HepG2 (cell line): ENCODE measurements around the gene SLC19A1.

Experiments
- CREB1 ChIP-seq, 2 experiments: fragments of 450-650 bp in 1 of 2; IDR thresholded peaks; 2 replicates each; pipeline ENCODE4 v1.6.1; 2016 to 2017; ENCODE audit warnings: control low read depth in 1 of 2, mild to moderate bottlenecking in 1 of 2, missing compliant biosample characterization in 1 of 2, missing genetic modification characterization in 1 of 2
- CREM ChIP-seq, 2 experiments: sonication (generic) in 1 of 2; formaldehyde crosslinking in 1 of 2; IDR thresholded peaks; 2 replicates each; pipeline versions ENCODE4 v1.4.0 to v1.6.1; 2016 to 2020; ENCODE audit warnings: antibody characterized with exemption in 1 of 2, mild to moderate bottlenecking in 1 of 2, missing genetic modification reagents in 1 of 2
- GABPA ChIP-seq, 2 experiments: IDR thresholded peaks; 2 replicates each; pipeline ENCODE4 v1.6.1; 2011 to 2016; ENCODE audit warnings: low read depth in 2 of 2, low read length in 1 of 2, missing biosample characterization in 1 of 2, missing genetic modification characterization in 1 of 2
- IRF1 ChIP-seq: sonication (generic); formaldehyde crosslinking; IDR thresholded peaks from 2 replicates; pipeline ENCODE4 v1.4.0; 2020; ENCODE audit warnings: low read depth, mild to moderate bottlenecking, missing genetic modification reagents
- MAZ ChIP-seq, 2 experiments: sonication (generic) in 1 of 2; formaldehyde crosslinking in 1 of 2; IDR thresholded peaks; 2 replicates each; pipeline versions ENCODE4 v1.5.0 to v1.6.1; 2012 to 2020; ENCODE audit warnings: low read depth in 2 of 2, mild to moderate bottlenecking in 2 of 2, borderline replicate concordance in 1 of 2, improper control_type of control experiment in 1 of 2, low read length in 1 of 2, missing genetic modification reagents in 1 of 2, moderate library complexity in 1 of 2
- MNT ChIP-seq: fragments of 450-650 bp; IDR thresholded peaks from 2 replicates; pipeline ENCODE4 v1.6.1; 2016
- POGK ChIP-seq: sonication (generic); formaldehyde crosslinking; conservative IDR thresholded peaks from 2 replicates; pipeline ENCODE4 v1.8.0; 2022; ENCODE audit warnings: mild to moderate bottlenecking, moderate library complexity, missing genetic modification reagents
- REST ChIP-seq, 2 experiments: IDR thresholded peaks; 2 replicates each; pipeline ENCODE4 v1.6.1; 2011 to 2012; ENCODE audit warnings: low read length in 2 of 2, borderline replicate concordance in 1 of 2, low read depth in 1 of 2, mild to moderate bottlenecking in 1 of 2, moderate library complexity in 1 of 2
- ZSCAN25 ChIP-seq: sonication (generic); formaldehyde crosslinking; IDR thresholded peaks from 2 replicates; pipeline ENCODE4 v1.8.0; 2022; ENCODE audit warnings: mild to moderate bottlenecking, missing genetic modification reagents

- TF ChIP-seq CREM (IDR thresholded peaks at IDR 0.05) (no peak), CREM (CRISPR knock-in tag; IDR thresholded peaks at IDR 0.05) (no peak), REST (IDR thresholded peaks at IDR 0.05; ENCODE audit: borderline replicate concordance in 1 of 2, low read depth in 1 of 2, low read length in 2 of 2) (no peak), GABPA (IDR thresholded peaks at IDR 0.05; ENCODE audit: low read depth, low read length) (no peak), GABPA (CRISPR knock-in tag; IDR thresholded peaks at IDR 0.05; ENCODE audit: low read depth) (no peak), MAZ (IDR thresholded peaks at IDR 0.05; ENCODE audit: borderline replicate concordance, low read depth, low read length) (no peak), MAZ (CRISPR knock-in tag; IDR thresholded peaks at IDR 0.05; ENCODE audit: low read depth) (no peak), CREB1 (IDR thresholded peaks at IDR 0.05) (no peak), CREB1 (CRISPR knock-in tag; IDR thresholded peaks at IDR 0.05) (no peak), POGK (CRISPR knock-in tag) (no peak), ZSCAN25 (CRISPR knock-in tag) (no peak), MNT (no peak), IRF1 (CRISPR knock-in tag) (no peak)
Observed at GRCh38 chr21:45530423-45531113, 11.7 kb downstream of the SLC19A1 start.
